ENCODE data around the gene EGFLAM. TPM values are rescaled to one million over a fixed set of nuclear protein-coding genes. Genes with fewer than 3 reads are reported as not detected.

EGFLAM gene
- total RNA-seq, 1 experiment from 2014 or later: not detected

- BruUV-seq (replicated peaks): no TSS peak
- Mint-ChIP-seq H3K4me3 (ENCODE audit: unreplicated experiment) (no peak overlapping the region), H3K36me3 (ENCODE audit: insufficient read depth, unreplicated experiment) (no peaks in the 10 kb centered on the region), H3K27me3 (ENCODE audit: insufficient read depth, unreplicated experiment) (peaks cover 16% of the 10 kb centered on the region), H3K27ac (ENCODE audit: unreplicated experiment) (no peak overlapping the region), H3K4me1 (ENCODE audit: low read depth, unreplicated experiment) (peaks cover 6% of the 10 kb centered on the region), H3K9me3 (ENCODE audit: unreplicated experiment) (no peaks in the 10 kb centered on the region)
- Histone ChIP-seq H3K9me3 (no peaks in the 10 kb centered on the region), H3K4me1 (no peaks in the 10 kb centered on the region; the same call in 1 of the 2 replicates), H3K27me3 (replicated peaks; ENCODE audit: control insufficient read depth, insufficient read depth, low read length) (no peaks in the 10 kb centered on the region; the same call in 1 of the 2 replicates), H3K4me3 (ENCODE audit: low read depth, low read length) (no peak overlapping the region), H3K36me3 (ENCODE audit: control insufficient read depth, insufficient read depth, low read length) (no peaks in the 10 kb centered on the region; the same call in 1 of the 2 replicates)
- CTCF ChIA-PET: interaction anchor here (0.6 to 1.2 kb wide), 7 partner anchors 9 to 1208 kb away, joined by 3 to 4 read pairs (median 3); no protein-coding TSS in a partner anchor
- POLR2A ChIA-PET: no interaction called here
- DNase-seq: peak; percentile 65 to 81
- TF ChIP-seq CTCF (IDR thresholded peaks at IDR 0.05; ENCODE audit: insufficient read depth in 1 of 2, low read depth in 1 of 2, low read length in 1 of 2, severe bottlenecking in 1 of 2, unreplicated experiment in 1 of 2): peak; percentile 79 to 82
- intact Hi-C loops (cut with micrococcal nuclease; ENCODE audit: unreplicated experiment): loop anchor here (5.0 kb wide), 1 partner anchor 542 kb away; no protein-coding TSS in a partner anchor
These were observed 7.3 kb downstream of the EGFLAM start for GRCh38 chr5:38265546-38266179.

GRCh38 chr5:38267372-38267771 is 9.0 kb downstream of the EGFLAM start:
- intact Hi-C loops (cut with micrococcal nuclease; ENCODE audit: unreplicated experiment): loop anchor here (5.0 kb wide), 1 partner anchor 540 kb away; no protein-coding TSS in a partner anchor
- Mint-ChIP-seq H3K27me3 (ENCODE audit: insufficient read depth, unreplicated experiment) (peaks cover 15% of the 10 kb centered on the region), H3K27ac (ENCODE audit: unreplicated experiment) (no peak overlapping the region), H3K4me3 (ENCODE audit: unreplicated experiment) (no peak overlapping the region), H3K4me1 (ENCODE audit: low read depth, unreplicated experiment) (peaks cover 6% of the 10 kb centered on the region), H3K36me3 (ENCODE audit: insufficient read depth, unreplicated experiment) (no peaks in the 10 kb centered on the region), H3K9me3 (ENCODE audit: unreplicated experiment) (no peaks in the 10 kb centered on the region)
- Histone ChIP-seq H3K36me3 (ENCODE audit: control insufficient read depth, insufficient read depth, low read length) (no peaks in the 10 kb centered on the region; the same call in 1 of the 2 replicates), H3K4me3 (ENCODE audit: low read depth, low read length) (no peak overlapping the region), H3K4me1 (no peaks in the 10 kb centered on the region; the same call in 1 of the 2 replicates), H3K9me3 (no peaks in the 10 kb centered on the region), H3K27me3 (replicated peaks; ENCODE audit: control insufficient read depth, insufficient read depth, low read length) (no peaks in the 10 kb centered on the region; the same call in 1 of the 2 replicates)
- no TSS peak for BruUV-seq (replicated peaks)
- no peak for TF ChIP-seq CTCF (IDR thresholded peaks at IDR 0.05; ENCODE audit: insufficient read depth in 1 of 2, low read depth in 1 of 2, low read length in 1 of 2, severe bottlenecking in 1 of 2, unreplicated experiment in 1 of 2)
- CTCF ChIA-PET: no interaction called here
- POLR2A ChIA-PET: no interaction called here
- no peak for DNase-seq

GRCh38 chr5:38273626-38274025 is 15.3 kb downstream of the EGFLAM start:
- Histone ChIP-seq H3K27me3 (replicated peaks; ENCODE audit: control insufficient read depth, insufficient read depth, low read length) (no peaks in the 10 kb centered on the region), H3K9me3 (no peaks in the 10 kb centered on the region), H3K36me3 (ENCODE audit: control insufficient read depth, insufficient read depth, low read length) (no peaks in the 10 kb centered on the region), H3K4me3 (ENCODE audit: low read depth, low read length) (no peak overlapping the region), H3K4me1 (no peaks in the 10 kb centered on the region)
- peaks cover 27% of the 10 kb centered on the region for H3K9me3 Mint-ChIP-seq (ENCODE audit: unreplicated experiment)
- H3K27ac Mint-ChIP-seq (ENCODE audit: unreplicated experiment): no peak overlapping the region
- TF ChIP-seq CTCF (IDR thresholded peaks at IDR 0.05; ENCODE audit: insufficient read depth in 1 of 2, low read depth in 1 of 2, low read length in 1 of 2, severe bottlenecking in 1 of 2, unreplicated experiment in 1 of 2): no peak
- intact Hi-C loops (cut with micrococcal nuclease; ENCODE audit: unreplicated experiment): no loop called here
- DNase-seq: no peak
- ChIA-PET CTCF (no interaction called here), POLR2A (no interaction called here)
- no peaks in the 10 kb centered on the region for H3K4me1 Mint-ChIP-seq (ENCODE audit: low read depth, unreplicated experiment)
- H3K36me3 Mint-ChIP-seq (ENCODE audit: insufficient read depth, unreplicated experiment): no peaks in the 10 kb centered on the region
- no peak overlapping the region for H3K4me3 Mint-ChIP-seq (ENCODE audit: unreplicated experiment)
- peaks cover 17% of the 10 kb centered on the region for H3K27me3 Mint-ChIP-seq (ENCODE audit: insufficient read depth, unreplicated experiment)
- no TSS peak for BruUV-seq (replicated peaks)

Measured in Caco-2 (cell line).